GM19452 (cell line): Measurements from ENCODE around the gene KHDC4.
"Not testable (repeated sequence)": the region's sequence is repeated elsewhere in the genome, so short reads cannot be mapped to it uniquely, and the experiment has no call there.

Source experiments
- ATAC-seq: cut with Tn5 transposase; IDR thresholded peaks from one replicate; pipeline ENCODE4 v1.9.1; 2021; ENCODE audit not compliant: unreplicated experiment

The KHDC4 gene

GRCh38 chr1:155940993-155941844 lies 7.0 kb upstream of the KHDC4 start, which contains the start of gene RXFP4:
TSS of gene RXFP4 (plus strand) at chr1:155941638. CDS start at chr1:155941710, 72 bp downstream.
- no peak for ATAC-seq

GRCh38 chr1:155940482-155940992 lies 6.3 kb upstream of the KHDC4 start:
- no peak for ATAC-seq

DNA sequence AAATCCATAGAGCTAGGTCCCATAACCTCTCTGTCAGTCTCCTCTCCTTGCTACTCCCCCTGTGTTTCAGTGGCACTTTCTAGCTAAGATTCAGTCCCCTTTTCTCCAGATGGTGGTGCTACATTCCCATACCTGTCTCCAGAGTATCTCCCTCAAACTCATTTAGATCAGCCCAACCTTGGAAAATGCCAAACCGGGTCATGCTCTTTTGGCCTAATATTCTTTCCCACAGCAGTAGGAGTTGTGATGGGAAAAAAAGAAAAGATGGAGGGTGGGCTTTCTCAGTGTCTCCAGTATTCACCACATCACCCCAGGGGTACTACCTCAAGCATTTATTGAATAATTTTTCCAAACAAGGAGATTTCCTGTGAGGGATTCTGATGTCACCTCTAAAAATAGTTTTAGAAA lies 4.0 kb upstream of the KHDC4 start:
- ATAC-seq = no peak

GRCh38 chr1:155934936-155935590 lies 850 bp upstream of the KHDC4 start:
- ATAC-seq = no peak

DNA sequence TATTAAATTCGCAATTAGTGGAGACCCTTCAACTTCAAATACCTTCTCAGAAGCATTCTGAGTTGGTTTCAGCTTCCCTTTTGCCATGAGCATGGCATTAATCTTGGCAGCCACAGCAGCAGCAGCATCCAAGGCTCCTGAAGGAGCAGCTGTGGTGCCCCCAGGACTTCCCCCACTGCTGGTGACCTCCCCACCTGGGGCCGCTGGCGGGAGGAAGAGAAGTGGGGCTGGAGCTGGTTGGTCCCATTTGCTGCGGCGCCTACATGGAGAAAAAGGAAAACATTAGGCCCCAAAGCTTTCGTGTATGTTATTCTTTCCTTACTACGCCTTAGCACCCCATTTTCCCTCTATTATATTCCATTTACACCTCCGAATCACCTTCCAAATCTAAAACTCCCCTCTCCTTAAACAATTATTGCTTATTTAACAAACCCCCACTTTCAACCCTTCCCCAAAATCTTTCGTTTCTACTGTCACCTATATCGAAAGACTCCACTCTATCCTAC lies 569 bp downstream of the KHDC4 start:
- no peak for ATAC-seq

- no peak for ATAC-seq
These were observed 1.7 kb downstream of the KHDC4 start for GRCh38 chr1:155932487-155932886.

DNA sequence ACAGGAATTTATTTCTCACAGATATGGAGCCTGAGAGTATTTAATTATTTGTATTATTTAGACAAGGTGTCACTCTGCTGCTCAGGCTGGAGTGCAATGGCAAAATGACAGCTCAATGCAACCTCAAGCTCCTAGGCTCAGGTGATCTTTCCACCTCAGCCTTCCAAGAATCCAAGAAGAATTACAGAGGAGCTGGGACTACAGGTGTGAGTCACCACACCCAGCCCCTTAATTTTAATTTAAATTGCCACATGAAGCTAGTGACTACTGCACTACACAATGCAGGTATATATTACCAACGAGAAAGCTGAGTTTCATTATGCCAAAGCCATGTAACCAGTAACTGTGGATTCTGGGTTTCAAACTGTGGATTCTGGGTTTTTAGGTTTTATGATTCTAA lies 2.1 kb downstream of the KHDC4 start:
- no peak for ATAC-seq

GRCh38 chr1:155931332-155932038 lies 2.7 kb downstream of the KHDC4 start:
- no peak for ATAC-seq

GRCh38 chr1:155930725-155931124 lies 3.5 kb downstream of the KHDC4 start:
- not testable (repeated sequence) for ATAC-seq

GRCh38 chr1:155929057-155929456 lies 5.2 kb downstream of the KHDC4 start:
- no peak for ATAC-seq

GRCh38 chr1:155925506-155925905 lies 8.7 kb downstream of the KHDC4 start:
- ATAC-seq = no peak

- no peak for ATAC-seq
These were observed 13.5 kb downstream of the KHDC4 start for GRCh38 chr1:155920717-155921116.

DNA sequence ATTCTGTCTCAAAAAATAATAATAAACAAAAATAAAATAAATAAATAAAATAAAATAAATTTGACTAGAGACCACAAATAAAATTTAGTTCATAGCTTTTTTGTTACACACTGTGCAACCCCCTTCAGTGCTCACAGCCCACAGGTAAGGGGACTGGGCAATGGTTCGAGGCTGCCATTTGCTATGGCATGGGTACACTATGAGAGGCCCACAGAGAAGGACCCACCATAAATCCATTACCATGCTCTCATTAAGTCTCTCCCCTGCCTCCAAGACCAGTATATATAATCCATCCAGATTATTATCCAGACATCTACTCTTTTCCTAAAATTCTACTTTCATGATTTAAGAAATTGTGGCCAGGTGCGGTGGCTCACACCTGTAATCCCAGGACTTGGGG lies 14.4 kb downstream of the KHDC4 start:
- no peak for ATAC-seq

DNA sequence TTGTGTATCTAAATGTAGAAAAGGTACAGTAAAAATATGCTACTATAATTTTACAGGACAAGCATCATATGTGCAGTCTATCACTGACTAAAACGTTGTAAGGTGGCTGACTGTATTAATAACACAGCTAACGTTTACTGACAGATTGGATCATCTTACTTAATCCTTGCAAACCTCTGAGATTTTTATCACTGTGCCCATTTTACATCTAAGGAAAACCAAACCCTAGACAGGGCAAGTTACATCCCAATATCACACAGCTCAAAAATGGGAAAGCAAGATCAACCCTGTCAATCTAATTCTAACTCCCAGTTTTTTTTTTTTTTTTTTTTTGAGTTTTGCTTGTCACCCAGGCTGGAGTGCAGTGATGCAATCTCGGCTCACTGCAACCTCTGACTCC lies 15.6 kb downstream of the KHDC4 start:
- no peak for ATAC-seq

- ATAC-seq = no peak
These were observed 20.1 kb downstream of the KHDC4 start for GRCh38 chr1:155913969-155914757.

GRCh38 chr1:155912056-155912536 lies 22.1 kb downstream of the KHDC4 start:
- no peak for ATAC-seq

- peak; percentile 86 for ATAC-seq
These were observed 22.8 kb downstream of the KHDC4 start, which contains the start of gene RIT1 for GRCh38 chr1:155911156-155912055. TSS of gene RIT1 (minus strand) at chr1:155911349. CDS start at chr1:155910761, 588 bp downstream.

DNA sequence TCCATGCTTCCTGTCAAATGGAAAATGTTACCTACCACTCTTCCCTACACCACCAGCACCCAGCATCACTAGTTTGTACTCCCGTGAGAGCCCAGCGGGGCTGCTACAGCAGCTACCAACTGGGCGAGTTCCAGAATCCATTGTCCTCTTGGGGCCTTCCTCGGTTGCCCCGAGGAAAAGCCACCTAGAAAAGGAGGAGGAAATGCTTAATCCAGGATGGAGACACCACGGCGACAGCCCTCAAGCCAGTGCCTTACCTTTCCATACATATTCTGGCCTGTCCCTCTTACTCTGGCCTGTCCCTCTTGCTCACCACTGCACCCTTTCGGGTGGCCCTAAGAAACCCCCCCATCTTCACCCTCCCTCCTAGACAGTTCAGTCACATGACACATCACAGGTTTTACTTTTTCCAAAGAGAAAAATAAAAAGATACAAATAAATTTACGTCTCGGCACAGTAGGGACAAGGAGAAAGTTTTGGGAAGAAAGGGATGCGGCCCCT lies 23.5 kb downstream of the KHDC4 start:
- ATAC-seq = no peak

GRCh38 chr1:155909894-155910293 lies 24.3 kb downstream of the KHDC4 start:
- ATAC-seq = no peak
